ENCODE measurements around the gene BABAM2.

BABAM2 gene

GRCh38 chr2:27887111-27887510 is 3.4 kb upstream of the BABAM2 start:
- H3K4me3 ChIP-seq (ENCODE audit: low read depth, low read length): no peak overlapping the region
- no peak for DNase-seq (ENCODE audit: low read depth)
- no peak for TF ChIP-seq CTCF (conservative IDR thresholded peaks at IDR 0.05; ENCODE audit: low read depth, low read length)

GRCh38 chr2:27887830-27888229 is 2.7 kb upstream of the BABAM2 start:
- TF ChIP-seq CTCF (conservative IDR thresholded peaks at IDR 0.05; ENCODE audit: low read depth, low read length): no peak

GRCh38 chr2:27888790-27889189 is 1.7 kb upstream of the BABAM2 start:
- no peak overlapping the region for H3K4me3 ChIP-seq (ENCODE audit: low read depth, low read length)
- DNase-seq (ENCODE audit: low read depth): peak; percentile 47
- TF ChIP-seq CTCF (conservative IDR thresholded peaks at IDR 0.05; ENCODE audit: low read depth, low read length): no peak

More at GRCh38 chr2:27887830-27888229, 2.7 kb upstream of the BABAM2 start:
- DNase-seq (ENCODE audit: low read depth): no peak
- H3K4me3 ChIP-seq (ENCODE audit: low read depth, low read length): no peak overlapping the region

- peak; percentile 15 for DNase-seq (ENCODE audit: low read depth)
- TF ChIP-seq CTCF (conservative IDR thresholded peaks at IDR 0.05; ENCODE audit: low read depth, low read length): no peak
- H3K4me3 ChIP-seq (ENCODE audit: low read depth, low read length): peak overlapping the region; percentile 75
These were observed 769 bp upstream of the BABAM2 start for GRCh38 chr2:27889774-27890145.

- peak; percentile 83 for DNase-seq (ENCODE audit: low read depth)
- TF ChIP-seq CTCF (conservative IDR thresholded peaks at IDR 0.05; ENCODE audit: low read depth, low read length): no peak
- H3K4me3 ChIP-seq (ENCODE audit: low read depth, low read length): peak overlapping the region; percentile 75
These were observed 569 bp downstream of the BABAM2 start for GRCh38 chr2:27890924-27891672.

GRCh38 chr2:27891673-27892105 is 1.2 kb downstream of the BABAM2 start:
- peak; percentile 66 for DNase-seq (ENCODE audit: low read depth)
- no peak for TF ChIP-seq CTCF (conservative IDR thresholded peaks at IDR 0.05; ENCODE audit: low read depth, low read length)
- peak overlapping the region; percentile 75 for H3K4me3 ChIP-seq (ENCODE audit: low read depth, low read length)

DNA sequence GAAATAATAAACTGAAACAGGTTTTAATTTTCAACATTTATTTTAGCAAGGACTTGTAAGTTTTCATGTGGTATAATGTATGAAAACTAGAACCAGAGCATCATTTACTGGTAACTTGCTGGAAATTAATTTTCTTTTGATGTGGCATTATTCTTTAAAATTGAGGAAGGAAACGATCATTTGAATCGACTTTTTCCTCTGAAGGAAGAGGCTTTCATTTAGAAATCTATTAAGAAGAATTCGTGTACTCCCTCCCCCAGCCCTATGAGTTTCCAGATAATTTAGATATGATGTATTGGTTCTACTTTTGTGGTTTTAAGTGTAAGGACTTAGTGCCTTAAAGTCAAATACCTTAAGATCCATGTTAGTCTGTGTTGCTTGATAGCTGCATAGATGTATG is 2.5 kb downstream of the BABAM2 start:
- no peak overlapping the region for H3K4me3 ChIP-seq (ENCODE audit: low read depth, low read length)
- TF ChIP-seq CTCF (conservative IDR thresholded peaks at IDR 0.05; ENCODE audit: low read depth, low read length): no peak
- no peak for DNase-seq (ENCODE audit: low read depth)
